ENCODE results near the gene GIGYF1. TPM values are rescaled to one million over a fixed set of nuclear protein-coding genes. Genes with fewer than 3 reads are reported as not detected.
"Not testable (repeated sequence)": the region's sequence is repeated elsewhere in the genome, so short reads cannot be mapped to it uniquely, and the experiment has no call there.

GIGYF1 gene
- total RNA-seq, 4 donors from 2014 or later = 9.7 to 90.9 (median 31.9) TPM

GRCh38 chr7:100731937-100732636 is 38.0 kb upstream of the GIGYF1 start:
- Histone ChIP-seq H3K4me1 (no peaks in the 10 kb centered on the region), H3K27ac (no peak overlapping the region), H3K4me3 (no peak overlapping the region), H3K9me3 (no peaks in the 10 kb centered on the region), H3K27me3 (no peaks in the 10 kb centered on the region), H3K36me3 (no peaks in the 10 kb centered on the region)
- TF ChIP-seq CTCF (IDR thresholded peaks at IDR 0.05) (no peak), POLR2A (IDR thresholded peaks at IDR 0.05) (no peak)
- no peak for DNase-seq
- intact Hi-C loops (cut with DNase I; ENCODE audit: low total_unique reads) = no loop called here

- Histone ChIP-seq H3K4me1 (no peaks in the 10 kb centered on the region), H3K36me3 (no peaks in the 10 kb centered on the region), H3K9me3 (no peaks in the 10 kb centered on the region), H3K27ac (no peak overlapping the region), H3K4me3 (no peak overlapping the region), H3K27me3 (no peaks in the 10 kb centered on the region)
- DNase-seq = no peak
- intact Hi-C loops (cut with DNase I; ENCODE audit: low total_unique reads) = no loop called here
- TF ChIP-seq POLR2A (IDR thresholded peaks at IDR 0.05) (no peak), CTCF (IDR thresholded peaks at IDR 0.05) (no peak)
Observed at GRCh38 chr7:100730136-100730800, 36.2 kb upstream of the GIGYF1 start.

- H3K4me1 ChIP-seq = no peaks in the 10 kb centered on the region
- no peaks in the 10 kb centered on the region for H3K9me3 ChIP-seq
- no peak for DNase-seq
- no peaks in the 10 kb centered on the region for H3K36me3 ChIP-seq
- no peak overlapping the region for H3K27ac ChIP-seq
- no peaks in the 10 kb centered on the region for H3K27me3 ChIP-seq
- no peak overlapping the region for H3K4me3 ChIP-seq
- intact Hi-C loops (cut with DNase I; ENCODE audit: low total_unique reads) = no loop called here
- no peak for TF ChIP-seq CTCF (IDR thresholded peaks at IDR 0.05)
- TF ChIP-seq POLR2A (IDR thresholded peaks at IDR 0.05) = no peak
Observed at GRCh38 chr7:100728196-100728595, 34.1 kb upstream of the GIGYF1 start.

- Histone ChIP-seq H3K27ac (peak overlapping the region; percentile 27 to 49), H3K36me3 (no peaks in the 10 kb centered on the region), H3K4me1 (no peaks in the 10 kb centered on the region), H3K4me3 (no peak overlapping the region), H3K27me3 (no peaks in the 10 kb centered on the region), H3K9me3 (no peaks in the 10 kb centered on the region)
- DNase-seq = peak; percentile 48 to 52
- TF ChIP-seq POLR2A (IDR thresholded peaks at IDR 0.05) (no peak), CTCF (IDR thresholded peaks at IDR 0.05) (no peak)
- intact Hi-C loops (cut with DNase I; ENCODE audit: low total_unique reads) = no loop called here
Observed at GRCh38 chr7:100726996-100727761, 33.1 kb upstream of the GIGYF1 start.

GRCh38 chr7:100724364-100724763 is 30.3 kb upstream of the GIGYF1 start:
- not testable (repeated sequence) for H3K9me3 ChIP-seq, H3K4me3 ChIP-seq, H3K27me3 ChIP-seq, H3K27ac ChIP-seq, DNase-seq, H3K36me3 ChIP-seq, H3K4me1 ChIP-seq
- intact Hi-C loops (cut with DNase I; ENCODE audit: low total_unique reads) = loop anchor here (5.0 kb wide), 1 partner anchor 128 kb away; the partner anchor contains the start of gene SLC12A9
